GM18511 (cell line): ENCODE data around the gene LOXL1.
"Not testable (repeated sequence)": the region's sequence is repeated elsewhere in the genome, so short reads cannot be mapped to it uniquely, and the experiment has no call there.

Source experiments
- ATAC-seq: cut with Tn5 transposase; IDR thresholded peaks from one replicate; pipeline ENCODE4 v1.9.1; 2021; ENCODE audit warnings: mild to moderate bottlenecking, moderate library complexity; ENCODE audit not compliant: unreplicated experiment

The LOXL1 gene

DNA sequence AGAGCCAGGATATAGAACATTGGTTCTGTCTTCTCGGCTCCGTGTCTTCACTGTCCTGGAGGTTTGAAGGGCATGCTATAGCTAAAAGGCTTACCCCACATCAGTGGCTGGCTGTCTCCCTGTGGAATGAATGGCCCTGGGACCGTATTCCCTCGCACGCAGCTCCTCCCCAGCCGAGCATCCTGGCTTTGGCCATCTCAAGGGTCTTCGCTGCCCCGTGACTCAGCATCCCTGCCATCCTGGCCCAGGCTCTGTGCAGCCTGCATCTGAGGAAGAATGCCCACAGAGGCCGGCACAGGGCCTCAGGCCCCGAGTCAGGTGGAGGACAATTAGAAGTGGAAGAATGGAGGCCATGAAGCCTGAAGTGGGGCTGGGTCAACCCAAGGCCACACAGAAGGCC is 11.0 kb downstream of the LOXL1 start:
- no peak for ATAC-seq

- no peak for ATAC-seq
These were observed 11.5 kb downstream of the LOXL1 start for GRCh38 chr15:73937726-73938125.

DNA sequence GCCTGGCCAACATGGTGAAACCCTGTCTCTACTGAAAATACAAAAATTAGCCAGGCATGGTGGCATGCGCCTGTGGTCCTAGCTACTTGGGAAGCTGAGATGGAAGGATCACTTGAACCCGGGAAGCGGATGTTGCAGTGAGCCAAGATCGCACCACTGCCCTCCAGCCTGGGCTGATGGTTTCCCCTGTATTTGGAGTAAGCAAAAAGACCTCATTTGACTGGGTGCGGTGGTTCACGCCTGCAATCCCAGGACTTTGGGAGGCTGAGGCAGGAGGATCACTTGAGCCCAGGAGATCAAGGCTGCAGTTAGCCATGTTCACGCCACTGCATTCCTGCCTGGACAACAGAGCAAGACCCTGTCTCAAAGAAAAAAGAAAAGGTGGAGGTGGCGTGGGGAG is 12.3 kb downstream of the LOXL1 start:
- ATAC-seq: not testable (repeated sequence)

DNA sequence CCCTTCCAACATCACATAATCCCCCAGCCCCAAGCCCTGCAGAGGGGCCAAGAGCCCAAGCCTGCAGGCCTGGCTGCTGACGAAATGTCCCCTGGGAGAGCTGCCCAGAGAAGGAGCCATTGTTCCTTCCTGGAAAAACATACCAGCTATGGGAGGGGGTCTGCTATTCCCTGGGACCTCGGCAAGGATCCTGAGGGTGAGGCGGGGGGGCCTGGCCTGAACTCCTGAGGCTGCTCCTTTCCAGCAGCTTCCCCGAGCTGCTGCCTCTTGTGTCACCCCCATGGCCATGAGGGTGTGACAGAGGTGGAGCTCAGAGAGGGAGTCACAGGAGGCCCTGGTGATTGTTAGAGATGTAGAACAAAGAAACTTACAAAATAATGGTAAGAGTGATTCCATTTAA is 12.9 kb downstream of the LOXL1 start:
- ATAC-seq: no peak

DNA sequence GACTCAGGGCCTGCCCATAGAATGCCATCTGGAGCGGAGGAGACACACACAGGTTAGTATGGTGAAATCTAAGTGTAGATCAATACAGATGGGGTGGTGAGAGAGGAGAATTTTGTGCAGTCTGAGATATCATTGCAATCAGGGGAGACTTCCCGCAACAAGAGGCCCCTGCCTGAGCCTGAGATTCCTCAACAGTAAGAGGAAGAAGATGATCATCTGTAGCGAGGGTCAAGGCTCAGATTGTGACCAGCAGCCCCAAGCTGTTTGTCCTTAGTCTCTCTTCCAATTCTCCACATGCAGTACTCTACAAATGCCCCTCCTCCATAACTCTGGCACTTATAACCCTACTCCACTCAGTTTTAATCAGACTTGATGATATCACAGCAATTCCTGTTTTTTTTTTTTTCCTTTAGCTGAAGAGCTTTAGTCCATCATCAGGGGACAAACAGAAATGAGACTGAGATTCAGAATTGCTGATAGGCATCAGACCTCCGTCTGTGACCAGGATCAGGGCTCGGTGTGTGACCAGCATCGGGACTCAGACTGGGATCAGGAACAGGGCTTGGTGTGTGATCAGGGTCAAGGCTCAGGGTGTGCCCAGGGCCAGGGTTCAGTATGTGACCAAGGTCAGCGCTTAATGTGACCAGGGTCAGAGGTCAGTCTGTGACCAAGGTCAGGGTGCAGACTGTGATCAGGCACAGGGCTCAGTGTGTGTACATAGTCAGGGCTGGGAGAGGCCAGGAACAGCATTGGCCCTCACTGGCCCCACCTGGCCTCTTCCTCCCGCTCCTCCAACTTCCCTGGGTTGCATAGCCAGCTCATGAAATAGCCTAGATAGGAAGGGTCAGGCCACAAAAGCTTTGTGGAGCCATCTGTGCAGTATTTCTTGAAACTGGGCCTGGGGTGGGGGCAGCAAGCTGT is 14.1 kb downstream of the LOXL1 start:
- no peak for ATAC-seq

DNA sequence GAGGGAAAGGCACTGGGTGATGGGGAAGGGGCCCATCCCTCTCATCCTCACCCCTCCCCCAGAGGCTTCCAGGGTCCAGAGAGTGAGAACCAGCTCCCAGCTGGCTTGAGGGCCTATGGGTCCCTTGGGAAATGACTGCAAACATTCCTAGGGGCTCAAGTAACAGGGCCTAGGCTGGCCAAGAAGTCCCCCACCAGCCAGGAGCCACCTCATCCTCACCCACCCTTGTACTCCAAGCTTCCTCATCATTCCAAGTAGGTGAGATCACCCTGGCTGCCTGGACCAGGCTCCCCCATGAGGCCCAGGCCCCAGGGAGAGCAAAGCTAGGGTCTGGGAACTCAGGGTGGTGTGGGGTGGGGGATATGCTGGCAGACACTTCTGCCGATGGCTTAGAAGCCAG is 14.8 kb downstream of the LOXL1 start:
- no peak for ATAC-seq

- no peak for ATAC-seq
These were observed 15.2 kb downstream of the LOXL1 start for GRCh38 chr15:73941449-73941848.

DNA sequence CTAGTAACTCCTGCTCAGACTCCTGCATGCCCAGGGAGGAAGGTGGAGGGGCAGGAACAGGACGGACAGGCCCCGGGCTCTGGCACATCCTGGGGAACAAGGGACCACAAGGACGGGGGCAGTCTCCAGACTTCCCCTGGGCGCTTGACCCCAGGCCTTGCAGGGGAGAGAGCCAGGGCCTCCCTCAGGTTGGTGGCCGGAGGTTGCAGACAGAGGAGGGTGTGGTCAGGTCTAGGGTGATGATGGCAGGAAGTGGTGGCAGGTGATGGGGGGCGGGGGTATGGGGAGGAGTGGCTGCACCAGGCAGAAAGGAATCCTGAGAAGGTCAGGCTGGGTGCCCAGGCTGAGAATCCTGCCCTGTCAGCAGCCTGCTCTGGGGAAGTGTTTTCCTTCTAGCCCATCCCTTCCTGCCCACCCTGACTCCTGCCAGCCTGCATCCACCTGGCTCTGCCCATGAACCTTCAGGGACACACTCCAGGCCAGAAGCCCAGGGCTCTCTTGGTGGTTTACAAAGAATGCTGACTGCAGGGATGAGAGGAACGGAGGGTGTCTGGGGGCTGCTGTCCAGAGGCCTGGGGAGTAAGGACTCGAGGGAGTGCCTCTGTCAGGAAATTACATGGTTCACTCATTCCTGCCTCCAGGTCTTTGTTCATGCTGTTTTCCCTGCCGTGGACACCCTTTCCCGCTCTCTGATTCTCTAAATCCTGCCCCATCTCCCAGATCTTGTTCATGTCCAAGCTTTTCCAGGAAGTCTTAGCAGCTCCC is 15.8 kb downstream of the LOXL1 start:
- ATAC-seq: no peak

GRCh38 chr15:73942751-73943270 is 16.5 kb downstream of the LOXL1 start:
- no peak for ATAC-seq

DNA sequence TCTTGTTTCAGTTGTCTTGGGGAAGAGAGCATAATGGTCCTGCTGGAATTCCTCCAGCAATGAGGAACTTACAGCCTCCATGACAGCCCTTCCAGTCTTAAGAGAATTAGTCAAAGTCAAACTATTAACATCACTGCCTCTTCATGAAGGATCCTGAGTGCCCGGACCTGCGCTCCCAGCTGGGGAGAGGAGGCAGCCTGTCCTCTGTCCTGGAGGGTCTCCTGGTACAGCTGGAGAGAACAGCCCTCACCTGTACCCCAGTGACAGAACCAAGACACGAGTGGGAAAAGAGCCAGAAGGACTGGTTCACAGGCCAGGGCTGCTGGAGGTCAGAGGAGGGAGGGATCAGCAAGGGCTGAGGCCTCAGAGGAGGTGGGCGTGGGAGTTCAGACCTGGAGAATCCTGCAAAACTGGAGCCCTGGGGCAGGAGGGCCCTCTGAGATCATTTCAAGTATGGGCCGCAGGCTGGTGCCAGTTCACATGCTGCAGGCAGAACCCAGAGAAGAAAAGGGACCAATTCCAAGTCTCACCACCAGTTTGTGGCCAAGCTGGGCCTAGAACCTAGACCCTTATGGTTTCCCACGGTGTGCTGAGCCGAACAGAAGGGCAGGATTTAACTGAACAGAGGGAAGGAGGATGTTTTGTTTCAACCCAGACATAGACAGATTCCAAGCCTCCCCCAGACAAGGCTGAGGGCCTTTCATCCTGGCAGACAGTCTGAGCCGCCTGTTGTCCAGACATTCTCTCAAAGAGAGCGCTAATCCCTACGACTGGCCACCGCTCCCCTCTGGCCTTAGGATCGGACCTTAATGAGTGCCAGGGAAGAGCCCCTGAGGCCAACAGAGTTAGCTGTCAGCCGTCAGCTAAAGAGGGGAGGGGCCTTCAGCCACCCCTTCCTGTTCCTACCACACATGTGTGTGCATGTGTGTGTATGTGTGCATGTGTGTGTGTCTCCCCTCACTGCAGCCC is 18.2 kb downstream of the LOXL1 start:
- ATAC-seq: no peak

DNA sequence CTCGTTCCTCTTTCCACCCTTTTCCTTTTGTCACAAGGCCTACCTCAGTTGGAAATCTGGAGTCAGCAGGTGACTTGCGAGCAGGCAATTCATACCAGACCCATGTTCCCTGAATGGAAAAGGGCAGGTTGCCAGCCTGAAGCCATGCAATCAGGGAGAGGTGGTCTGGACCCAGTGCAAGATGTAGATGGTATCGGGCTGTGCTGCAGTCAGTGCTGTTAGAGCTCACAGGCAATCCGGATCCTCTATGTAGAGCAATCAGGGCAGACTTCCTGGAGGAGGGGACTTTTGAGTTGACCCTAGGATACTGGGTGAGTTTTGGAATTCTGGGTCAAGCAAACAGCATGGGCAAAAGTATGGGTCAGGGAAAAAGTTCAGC is 18.9 kb downstream of the LOXL1 start:
- no peak for ATAC-seq

- ATAC-seq: no peak
These were observed 19.9 kb downstream of the LOXL1 start for GRCh38 chr15:73946046-73946721.

- ATAC-seq: no peak
These were observed 20.6 kb downstream of the LOXL1 start for GRCh38 chr15:73946795-73947370.

DNA sequence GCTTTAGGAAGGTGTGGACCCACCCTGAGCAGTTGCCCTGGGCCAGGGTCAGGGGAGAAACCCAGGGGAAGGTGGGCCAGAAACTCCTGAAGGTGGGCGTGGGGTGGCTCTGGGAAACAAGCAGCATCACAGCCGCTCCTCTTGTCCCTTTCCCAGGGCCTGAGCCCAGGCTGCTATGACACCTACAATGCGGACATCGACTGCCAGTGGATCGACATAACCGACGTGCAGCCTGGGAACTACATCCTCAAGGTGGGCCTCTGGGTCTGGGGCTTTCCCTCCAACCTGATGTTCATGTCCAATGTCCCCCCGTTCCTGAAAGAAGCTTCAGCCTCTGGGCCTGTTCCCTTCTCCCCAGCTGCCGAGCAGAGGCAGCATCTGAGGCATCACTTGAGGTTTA is 21.4 kb downstream of the LOXL1 start:
- no peak for ATAC-seq

DNA sequence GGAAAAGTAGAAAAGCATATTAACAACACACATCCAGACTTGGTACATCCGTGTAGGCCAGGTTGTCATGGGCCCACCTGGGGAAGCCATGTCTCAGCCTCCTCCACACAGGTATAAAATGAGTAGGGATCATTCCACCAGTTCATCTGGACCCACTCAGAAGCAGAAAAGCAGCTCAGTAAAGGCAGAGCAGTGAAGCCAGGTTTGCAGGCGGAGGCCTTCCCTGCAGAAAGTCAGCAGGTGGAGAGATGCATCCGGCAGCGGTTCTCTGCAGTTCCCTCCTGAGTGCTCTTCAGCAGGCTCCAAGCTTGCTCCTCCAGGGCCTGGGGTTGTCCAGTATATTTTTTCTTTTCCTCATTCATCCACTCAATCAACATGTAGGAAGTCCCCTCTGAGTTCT is 22.1 kb downstream of the LOXL1 start:
- no peak for ATAC-seq

GRCh38 chr15:73948982-73949381 is 22.7 kb downstream of the LOXL1 start:
- ATAC-seq: no peak

- ATAC-seq: no peak
These were observed 23.2 kb downstream of the LOXL1 start for GRCh38 chr15:73949496-73949895.

- ATAC-seq: no peak
These were observed 24.2 kb downstream of the LOXL1 start for GRCh38 chr15:73950479-73950830.

DNA sequence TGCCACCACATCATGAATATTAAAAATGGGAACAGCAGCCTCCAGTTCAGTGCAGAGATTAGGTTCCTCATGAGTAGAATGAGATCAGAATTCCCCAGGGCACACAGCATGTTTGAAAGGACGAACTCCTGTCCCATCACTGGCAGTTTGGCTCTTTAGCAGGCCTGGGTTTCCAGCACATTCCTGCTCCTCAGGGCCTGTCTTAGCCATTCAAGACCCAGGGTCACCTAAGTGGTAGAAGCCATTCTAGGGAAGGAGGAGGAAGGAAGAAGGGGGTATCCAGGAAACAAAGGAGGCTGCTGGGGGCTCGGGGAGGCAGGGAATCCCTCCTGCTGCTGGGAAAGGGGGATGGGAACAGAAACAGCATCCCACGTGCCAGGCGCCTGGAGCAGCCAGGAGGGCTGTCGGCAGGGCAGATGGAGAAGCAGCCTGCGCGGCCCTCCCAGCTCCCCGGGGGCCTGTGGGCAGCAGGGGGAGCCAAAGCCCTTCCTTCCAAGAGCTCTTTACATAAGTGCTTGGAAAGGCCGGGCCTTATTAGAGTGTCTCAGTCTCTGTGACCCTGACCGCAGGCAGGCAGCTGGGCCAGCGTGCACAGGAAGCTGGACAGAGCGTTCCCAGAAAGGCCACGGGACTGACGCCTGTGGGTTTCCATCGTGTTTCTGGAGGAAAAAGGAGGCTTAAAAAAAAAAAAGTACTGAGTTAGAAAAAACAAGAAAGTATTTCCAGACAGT is 24.7 kb downstream of the LOXL1 start:
- ATAC-seq: no peak
